HFFc6 (cell line): Measurements from ENCODE around the gene BCL2A1. TPM values are rescaled to one million over a fixed set of nuclear protein-coding genes. Genes with fewer than 3 reads are reported as not detected.
"Not testable (repeated sequence)": the region's sequence is repeated elsewhere in the genome, so short reads cannot be mapped to it uniquely, and the experiment has no call there.

Experiments used
- DNase-seq: peaks from one replicate; pipeline ENCODE4 v3.0.0-alpha.2; 2018
- H3K27ac Mint-ChIP-seq: 2 replicates; pipeline ENCODE4 v1.8.0; 2020; ENCODE audit warnings: mild to moderate bottlenecking, mixed read lengths
- H3K27me3 Mint-ChIP-seq: 2 replicates; pipeline ENCODE4 v1.8.0; 2021; ENCODE audit warnings: mild to moderate bottlenecking, moderate library complexity, mixed read lengths; ENCODE audit not compliant: insufficient read depth
- H3K36me3 Mint-ChIP-seq: 2 replicates; pipeline ENCODE4 v1.8.0; 2021; ENCODE audit warnings: low read depth, mixed read lengths
- H3K4me1 Mint-ChIP-seq: 2 replicates; pipeline ENCODE4 v1.8.0; 2020; ENCODE audit warnings: low read depth, mixed read lengths
- H3K4me3 Mint-ChIP-seq: 2 replicates; pipeline ENCODE4 v1.8.0; 2020; ENCODE audit warnings: mild to moderate bottlenecking, moderate library complexity, mixed read lengths
- H3K9me3 Mint-ChIP-seq: 2 replicates; pipeline ENCODE4 v1.8.0; 2020; ENCODE audit warnings: mild to moderate bottlenecking, mixed read lengths
- CTCF ChIP-seq: fragments of 200-600 bp; sonication (generic); IDR thresholded peaks from 2 replicates; pipeline ENCODE4 v1.5.0; 2021; ENCODE audit warnings: antibody characterized with exemption, mild to moderate bottlenecking
- total RNA-seq, 6 experiments: library from RNA; stranded (reverse); fragmentation: NEBNext Ultra II Directional; extraction: Animal tissue kit (Norgen Biotek cat#: 25700); gene quantifications; 2 replicates in 1 of 6; 3 replicates in 5 of 6; pipeline ENCODE4 v1.2.3, GENCODE V29; 2021

Gene BCL2A1
- total RNA-seq, 6 experiments from 2014 or later = 0.27 to 0.46 TPM; not detected in 4

GRCh38 chr15:79919090-79919748 is 51.8 kb downstream of the BCL2A1 start:
- Mint-ChIP-seq H3K9me3 (peaks cover 82% of the 10 kb centered on the region), H3K4me1 (peaks cover 16% of the 10 kb centered on the region), H3K27me3 (peaks cover 2% of the 10 kb centered on the region; the same call in 1 of the 2 replicates), H3K36me3 (peaks cover 82% of the 10 kb centered on the region), H3K4me3 (no peak overlapping the region), H3K27ac (peak overlapping the region; percentile 12; the same call in 1 of the 2 replicates)
- DNase-seq = no peak
- no peak for TF ChIP-seq CTCF

GRCh38 chr15:79918278-79918677 is 52.7 kb downstream of the BCL2A1 start:
- no peak for TF ChIP-seq CTCF
- peaks cover 78% of the 10 kb centered on the region for H3K9me3 Mint-ChIP-seq
- H3K27ac Mint-ChIP-seq = no peak overlapping the region
- H3K4me1 Mint-ChIP-seq = peaks cover 11% of the 10 kb centered on the region
- peaks cover 86% of the 10 kb centered on the region for H3K36me3 Mint-ChIP-seq
- H3K4me3 Mint-ChIP-seq = no peak overlapping the region
- no peak for DNase-seq
- peaks cover 2% of the 10 kb centered on the region; the same call in 1 of the 2 replicates for H3K27me3 Mint-ChIP-seq

- no peak for DNase-seq
- no peaks in the 10 kb centered on the region; the same call in 1 of the 2 replicates for H3K4me1 Mint-ChIP-seq
- no peak overlapping the region for H3K4me3 Mint-ChIP-seq
- H3K36me3 Mint-ChIP-seq = peaks cover 91% of the 10 kb centered on the region
- no peaks in the 10 kb centered on the region; the same call in 1 of the 2 replicates for H3K27me3 Mint-ChIP-seq
- TF ChIP-seq CTCF = no peak
- no peak overlapping the region for H3K27ac Mint-ChIP-seq
- peaks cover 74% of the 10 kb centered on the region for H3K9me3 Mint-ChIP-seq
Observed at GRCh38 chr15:79916502-79917132, 54.4 kb downstream of the BCL2A1 start.

GRCh38 chr15:79915776-79916501 is 55.1 kb downstream of the BCL2A1 start:
- H3K27me3 Mint-ChIP-seq, H3K27ac Mint-ChIP-seq, H3K4me3 Mint-ChIP-seq, DNase-seq, H3K4me1 Mint-ChIP-seq: not testable (repeated sequence)
- H3K36me3 Mint-ChIP-seq = peaks cover 85% of the 10 kb centered on the region
- peaks cover 67% of the 10 kb centered on the region for H3K9me3 Mint-ChIP-seq

- H3K9me3 Mint-ChIP-seq = peaks cover 62% of the 10 kb centered on the region
- no peaks in the 10 kb centered on the region; the same call in 1 of the 2 replicates for H3K27me3 Mint-ChIP-seq
- no peak overlapping the region for H3K27ac Mint-ChIP-seq
- H3K4me1 Mint-ChIP-seq = no peaks in the 10 kb centered on the region
- H3K4me3 Mint-ChIP-seq = no peak overlapping the region
- no peak for TF ChIP-seq CTCF
- peaks cover 85% of the 10 kb centered on the region for H3K36me3 Mint-ChIP-seq
- DNase-seq = no peak
Observed at GRCh38 chr15:79914728-79915127, 56.3 kb downstream of the BCL2A1 start.

Other genes with a start within 250 kb of the BCL2A1 start
- 10 to 100 TPM; 18.5 to 23.0 (median 21.1) TPM for gene MTHFS, start 74.2 kb downstream of the BCL2A1 start, total RNA-seq
- 10 to 100 TPM; 49.0 to 62.6 (median 57.6) TPM for gene ZFAND6, start 88.5 kb upstream of the BCL2A1 start, total RNA-seq
- 10 to 100 TPM; 51.1 to 75.4 (median 61.1) TPM for gene FAH, start 181.8 kb upstream of the BCL2A1 start, total RNA-seq